GM21360 (cell line): Measurements from ENCODE around the gene NEB.
"Not testable (repeated sequence)": the region's sequence is repeated elsewhere in the genome, so short reads cannot be mapped to it uniquely, and the experiment has no call there.

Experiments used
- ATAC-seq: cut with Tn5 transposase; IDR thresholded peaks from one replicate; pipeline ENCODE4 v1.9.1; 2021; ENCODE audit warnings: mild to moderate bottlenecking, moderate library complexity; ENCODE audit not compliant: unreplicated experiment

The NEB gene

DNA sequence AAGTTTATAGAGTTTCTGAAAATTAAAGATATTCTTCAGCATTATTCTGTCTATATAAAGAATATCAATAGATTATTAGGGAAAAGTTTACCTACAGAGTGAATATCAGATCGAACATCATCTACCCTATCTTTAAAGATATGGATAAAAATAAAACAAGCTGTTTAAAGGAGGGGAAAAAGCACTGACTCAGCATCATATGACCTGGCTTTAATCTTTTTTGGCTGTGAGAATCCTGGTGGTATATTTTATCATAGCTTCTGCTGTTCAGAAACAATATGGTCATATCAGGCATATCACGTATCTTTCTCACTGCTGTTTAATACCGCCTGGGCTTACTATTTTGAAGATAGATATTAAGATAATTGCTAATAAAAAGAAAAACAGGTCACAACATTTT lies 80.2 kb downstream of the NEB start:
- no peak for ATAC-seq

DNA sequence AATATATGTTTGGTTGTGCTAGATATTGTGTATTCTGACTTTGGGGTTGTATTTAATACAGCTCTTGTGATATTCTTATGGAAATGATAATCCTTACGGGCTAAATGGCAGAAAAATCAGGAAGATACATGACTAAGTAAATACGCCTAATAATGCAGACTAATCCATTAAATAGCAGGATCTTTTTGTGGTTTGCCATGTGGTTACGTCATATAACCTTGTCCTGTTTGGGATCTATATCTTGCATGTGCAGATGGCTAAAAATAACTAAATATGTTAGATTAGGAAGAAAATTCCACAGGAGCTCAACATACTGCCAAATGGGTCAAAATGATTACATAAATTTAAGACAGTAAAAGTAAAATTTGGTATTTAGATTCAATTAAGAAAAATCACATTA lies 83.0 kb downstream of the NEB start:
- no peak for ATAC-seq

DNA sequence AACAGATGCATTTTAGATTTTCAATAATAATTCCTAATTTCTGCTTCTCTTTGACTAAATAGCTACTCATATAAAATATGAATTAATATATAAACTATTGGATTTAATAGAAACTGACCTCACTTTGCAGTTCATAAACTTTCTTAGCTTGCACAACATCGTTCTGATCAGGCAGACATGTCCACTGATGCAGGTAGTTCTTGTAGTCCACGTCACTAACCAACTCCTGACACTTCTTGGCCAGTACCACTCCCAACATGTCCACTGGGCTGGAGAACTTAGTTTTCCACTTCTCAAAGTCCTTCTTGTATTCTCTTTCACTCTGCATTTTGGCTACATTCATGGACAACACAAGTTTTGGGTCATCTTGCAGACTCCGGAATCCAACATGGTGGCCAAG lies 83.8 kb downstream of the NEB start:
- no peak for ATAC-seq

DNA sequence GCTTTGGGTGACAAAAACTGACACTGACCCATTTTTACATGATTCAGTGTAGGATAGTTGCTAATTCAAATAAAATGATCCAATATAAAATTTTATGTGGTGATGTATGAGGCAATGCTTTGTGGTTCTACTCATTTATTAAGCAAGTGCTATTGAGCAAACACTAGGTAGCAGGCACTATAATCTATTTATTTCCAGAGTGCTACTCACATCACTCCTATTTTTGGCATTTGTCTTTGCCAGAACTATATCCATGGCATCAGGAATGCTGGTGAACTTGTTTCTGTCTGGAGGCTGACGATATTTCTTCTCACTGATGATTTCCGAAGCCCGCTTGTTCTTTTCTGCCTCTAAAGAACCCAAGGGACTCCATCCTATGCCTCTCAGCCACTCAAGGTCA lies 84.3 kb downstream of the NEB start:
- ATAC-seq: no peak

DNA sequence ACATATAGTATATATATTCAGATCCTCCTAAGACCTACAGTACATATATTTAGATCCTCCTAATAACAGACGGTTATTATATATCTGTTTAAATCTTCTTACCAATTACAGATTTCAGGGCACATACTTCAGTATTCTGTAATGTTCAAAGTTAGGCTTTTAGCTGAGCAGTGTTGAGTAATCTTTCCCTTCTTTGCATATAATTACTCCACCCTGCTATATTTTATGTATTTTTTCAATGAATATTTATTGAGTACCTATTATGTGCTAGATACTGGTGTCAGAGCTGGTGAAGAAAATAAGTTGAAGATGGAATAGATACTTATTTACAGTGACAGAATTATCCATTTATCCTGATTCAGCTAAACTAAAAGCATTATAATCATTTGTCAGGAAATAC lies 84.9 kb downstream of the NEB start:
- ATAC-seq: no peak

DNA sequence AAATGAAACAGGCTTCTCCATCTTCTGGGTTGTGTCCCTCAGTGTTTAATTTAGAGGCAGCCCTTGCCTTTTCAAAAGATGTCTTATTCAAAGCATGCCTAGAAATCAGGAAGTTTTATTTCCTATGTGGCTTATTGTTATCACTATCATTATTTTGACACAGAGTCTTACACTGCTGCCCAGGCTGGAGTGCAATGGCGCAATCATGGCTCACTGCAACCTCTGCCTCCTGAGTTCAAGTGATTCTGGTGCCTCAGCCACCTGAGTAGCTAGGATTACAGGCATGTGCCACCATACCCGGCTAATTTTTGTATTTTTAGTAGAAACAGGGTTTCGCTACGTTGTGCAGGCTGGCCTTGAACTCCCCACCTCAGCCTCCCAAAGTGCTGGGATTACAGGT lies 87.8 kb downstream of the NEB start:
- ATAC-seq: not testable (repeated sequence)

DNA sequence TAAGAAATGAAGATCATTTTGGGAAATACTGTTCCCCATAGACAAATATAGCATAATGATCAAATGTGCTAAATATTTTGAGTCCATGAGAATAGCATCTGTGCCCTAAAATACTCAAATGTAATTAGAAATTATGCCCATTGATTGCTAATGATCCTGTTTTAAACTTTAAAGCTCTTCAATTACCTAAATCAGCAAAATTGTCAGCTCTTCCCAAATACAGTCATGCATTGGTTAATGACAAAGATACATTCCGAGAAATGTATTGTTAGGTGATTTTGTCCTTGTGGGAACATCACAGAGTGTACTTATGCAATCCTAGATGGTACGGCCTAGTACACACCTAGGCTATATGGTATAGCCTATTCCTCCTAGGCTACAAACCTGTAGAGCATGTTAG lies 89.7 kb downstream of the NEB start:
- ATAC-seq: no peak

DNA sequence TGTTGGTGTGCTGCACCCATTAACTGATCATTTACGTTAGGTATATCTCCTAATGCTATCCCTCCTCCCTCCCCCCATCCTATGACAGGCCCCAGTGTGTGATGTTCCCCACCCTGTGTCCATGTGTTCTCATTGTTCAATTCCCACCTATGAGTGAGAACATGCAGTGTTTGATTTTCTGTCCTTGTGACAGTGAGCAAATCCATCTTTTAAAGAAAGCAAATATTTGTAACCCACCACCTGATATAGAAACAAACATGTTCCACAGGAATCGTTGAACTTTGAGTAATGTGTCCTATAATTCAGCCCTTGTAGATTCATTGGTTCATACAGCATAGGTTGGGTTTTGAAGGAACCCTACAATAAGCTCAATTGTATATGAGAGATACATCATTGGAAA lies 92.4 kb downstream of the NEB start:
- ATAC-seq: not testable (repeated sequence)

DNA sequence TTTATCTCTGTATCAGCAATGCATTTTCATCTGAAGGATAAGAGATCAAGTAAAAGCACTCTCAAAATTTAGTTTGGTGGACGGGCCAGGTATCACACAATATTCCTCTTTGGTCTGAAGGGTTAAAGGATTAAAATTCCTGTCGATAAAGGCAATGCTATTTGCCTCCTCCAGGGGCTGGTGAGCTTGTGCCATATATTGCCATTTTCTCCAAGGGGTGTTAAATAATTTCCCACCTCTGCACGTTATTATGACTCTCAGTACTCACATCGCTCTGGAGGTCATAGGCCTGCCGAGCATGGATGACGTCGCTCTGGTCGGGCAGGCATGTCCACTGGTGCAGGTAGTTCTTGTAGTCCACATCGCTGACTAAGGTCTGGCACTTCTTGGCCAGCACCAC lies 94.2 kb downstream of the NEB start:
- no peak for ATAC-seq

DNA sequence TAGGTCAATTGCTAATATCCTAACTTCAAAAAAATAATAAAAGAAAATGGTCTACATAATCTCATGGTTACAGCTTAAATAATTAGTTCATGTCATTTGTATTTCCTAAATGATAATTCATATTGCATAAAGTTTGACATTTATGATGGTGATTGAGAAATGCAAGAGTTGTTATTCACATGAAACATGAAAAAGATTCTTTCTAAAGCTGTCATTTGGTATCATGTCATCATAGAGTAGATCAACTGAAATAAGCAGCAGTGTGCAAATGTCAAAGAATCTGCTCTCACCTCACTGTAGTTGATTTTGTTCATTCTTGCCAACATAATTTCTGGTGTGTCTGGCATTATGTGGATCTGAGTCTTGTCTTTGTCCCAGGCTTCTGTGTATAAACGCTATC lies 95.3 kb downstream of the NEB start:
- ATAC-seq: no peak

DNA sequence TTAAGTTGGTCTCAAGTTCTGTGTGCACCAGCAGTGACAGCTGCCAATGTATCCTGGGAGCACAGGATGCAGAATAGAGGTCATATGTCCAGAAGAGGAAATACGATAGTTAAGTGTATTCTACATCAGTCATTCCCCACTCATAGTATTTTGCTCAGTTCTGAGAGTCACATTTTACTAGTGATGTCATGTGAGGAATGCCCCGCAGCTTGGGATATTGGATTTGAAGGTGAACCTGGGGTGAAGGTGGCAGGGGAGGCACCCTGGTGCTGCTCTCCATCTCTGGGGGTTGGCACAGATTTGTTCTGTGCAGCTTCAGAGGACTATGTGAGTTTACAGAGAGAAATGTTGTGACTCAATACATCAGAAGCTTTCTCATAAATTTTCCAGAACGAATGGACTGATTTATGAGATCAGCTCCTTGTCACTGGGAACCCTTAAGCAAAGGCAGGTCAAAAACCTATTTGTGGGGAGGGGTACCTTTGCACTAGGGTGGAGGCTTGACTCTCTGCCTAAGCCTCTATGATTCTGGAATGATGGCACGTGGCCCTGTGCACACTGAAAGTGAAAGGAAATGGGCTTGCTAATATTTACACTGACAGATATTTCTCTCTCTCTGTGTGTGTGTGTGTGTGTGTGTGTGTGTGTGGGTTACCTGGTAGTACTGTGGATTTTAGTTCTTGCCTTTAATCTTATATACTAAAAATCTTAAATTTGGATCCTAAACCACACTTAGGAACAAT lies 95.9 kb downstream of the NEB start:
- ATAC-seq: peak; percentile 68

DNA sequence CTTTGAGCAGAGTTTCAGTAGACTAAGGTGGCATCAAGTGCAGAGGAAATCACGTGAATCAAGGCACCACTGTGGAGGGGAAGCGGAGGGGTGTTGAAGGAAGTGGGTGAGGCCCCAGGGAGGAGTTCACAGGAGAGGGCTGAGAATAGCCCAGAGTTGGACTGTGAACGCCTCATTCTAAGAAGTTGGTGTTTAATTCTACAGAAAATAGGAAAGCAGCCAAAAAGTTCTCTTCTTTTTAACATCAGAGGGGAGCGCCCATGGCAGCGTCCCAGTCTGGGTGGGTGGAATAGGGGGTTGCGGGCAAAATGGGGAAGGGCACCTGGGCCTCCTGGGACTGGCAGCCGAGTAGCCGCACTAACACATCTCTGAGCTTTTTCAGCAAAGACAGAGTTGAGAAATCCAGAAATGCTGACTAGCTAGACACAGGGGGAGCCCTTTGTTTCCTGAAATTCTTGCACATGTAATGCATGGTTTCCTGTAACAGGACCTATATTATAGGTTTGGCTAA lies 97.0 kb downstream of the NEB start:
- ATAC-seq: peak; percentile 42

DNA sequence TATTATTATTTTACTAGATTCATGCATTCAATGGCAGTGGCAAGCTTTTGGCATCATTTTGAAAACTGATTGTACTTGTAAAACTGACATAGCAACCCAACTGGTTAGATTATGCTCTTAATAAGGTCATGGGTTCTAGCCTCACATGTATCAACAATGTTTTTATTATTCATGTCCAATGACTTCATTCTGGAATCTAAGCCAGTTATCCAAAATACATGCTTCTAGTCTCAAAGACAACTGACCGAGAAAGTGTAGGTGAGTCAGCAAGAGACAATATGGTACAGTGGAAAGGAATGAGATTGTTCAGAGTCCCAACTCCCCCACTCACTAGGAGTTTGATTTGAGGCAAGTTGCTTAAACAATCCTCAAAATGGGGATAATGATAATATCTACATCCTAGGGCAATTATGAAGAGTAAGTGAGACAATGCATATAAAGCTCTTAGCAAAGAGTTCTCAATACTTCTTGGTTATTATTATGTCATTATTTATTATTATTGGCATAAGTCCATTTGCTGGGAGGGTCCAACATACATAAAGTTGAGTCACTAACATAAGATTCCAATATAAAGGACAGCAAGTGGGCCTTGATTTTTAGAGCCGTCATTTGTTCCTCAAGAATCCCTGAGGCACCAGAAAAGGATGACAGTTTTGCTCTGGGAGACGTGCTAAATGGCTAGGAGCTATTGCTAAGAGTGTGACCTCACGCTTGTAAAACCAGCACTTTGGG lies 99.4 kb downstream of the NEB start:
- ATAC-seq: no peak

DNA sequence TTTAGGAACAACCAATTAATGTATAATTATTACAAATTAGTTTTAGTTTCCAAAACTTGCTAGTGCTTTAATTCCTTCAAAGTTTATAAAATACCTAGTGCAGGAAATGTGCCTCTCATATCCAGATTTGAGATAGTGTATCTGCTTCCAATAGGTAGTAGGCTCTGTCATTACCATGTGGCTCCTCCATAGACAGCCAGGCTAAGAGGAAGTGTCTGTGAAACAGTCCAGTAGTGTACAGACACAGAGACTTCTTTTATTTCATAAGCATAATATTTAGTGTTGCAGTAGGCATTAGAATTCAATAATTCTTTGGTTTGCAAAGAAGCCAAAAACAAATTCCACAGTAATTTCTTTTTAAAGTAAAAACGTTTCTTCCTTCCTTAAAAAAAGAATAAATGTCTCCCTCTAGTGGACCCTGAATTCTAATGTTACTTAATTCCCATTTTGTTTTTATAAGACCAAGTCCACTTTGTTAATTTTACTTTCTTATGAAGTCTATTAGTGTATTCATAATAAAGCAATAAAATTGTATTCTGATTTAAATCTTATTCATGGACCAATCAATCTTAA lies 101.2 kb downstream of the NEB start:
- no peak for ATAC-seq

DNA sequence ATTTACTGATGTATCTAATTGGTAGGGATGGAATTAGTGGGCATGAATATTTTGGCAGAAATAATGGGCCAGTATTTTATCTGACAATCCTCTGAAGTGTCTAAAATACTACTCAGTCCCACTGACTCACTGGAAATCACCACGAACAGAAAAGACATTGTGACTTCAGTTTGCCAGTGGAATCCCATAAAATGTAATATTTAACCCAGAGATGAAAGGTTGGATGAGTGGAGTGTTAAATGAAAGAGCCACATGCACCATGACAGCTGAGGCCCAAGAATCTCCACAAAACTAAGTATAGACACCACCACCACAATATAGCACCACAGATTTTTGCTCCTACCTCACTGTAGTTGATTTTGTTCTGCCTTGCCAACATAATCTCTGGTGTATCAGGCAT lies 103.9 kb downstream of the NEB start:
- no peak for ATAC-seq

DNA sequence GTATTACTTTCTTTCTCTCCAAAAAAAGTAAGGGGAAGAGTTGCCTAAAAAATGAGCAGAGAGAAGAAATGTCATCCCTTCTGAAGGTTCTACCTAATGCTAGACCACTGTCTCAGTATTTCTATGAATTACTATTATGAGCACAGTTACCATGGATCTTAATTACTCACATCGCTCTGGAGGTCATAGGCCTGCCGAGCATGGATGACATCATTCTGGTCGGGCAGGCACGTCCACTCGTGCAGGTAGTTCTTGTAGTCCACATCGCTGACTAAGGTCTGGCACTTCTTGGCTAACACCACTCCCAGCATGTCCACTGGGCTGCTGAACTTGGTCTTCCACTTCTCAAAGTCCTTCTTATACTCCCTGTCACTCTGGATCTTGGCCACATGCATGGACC lies 106.9 kb downstream of the NEB start:
- ATAC-seq: no peak

DNA sequence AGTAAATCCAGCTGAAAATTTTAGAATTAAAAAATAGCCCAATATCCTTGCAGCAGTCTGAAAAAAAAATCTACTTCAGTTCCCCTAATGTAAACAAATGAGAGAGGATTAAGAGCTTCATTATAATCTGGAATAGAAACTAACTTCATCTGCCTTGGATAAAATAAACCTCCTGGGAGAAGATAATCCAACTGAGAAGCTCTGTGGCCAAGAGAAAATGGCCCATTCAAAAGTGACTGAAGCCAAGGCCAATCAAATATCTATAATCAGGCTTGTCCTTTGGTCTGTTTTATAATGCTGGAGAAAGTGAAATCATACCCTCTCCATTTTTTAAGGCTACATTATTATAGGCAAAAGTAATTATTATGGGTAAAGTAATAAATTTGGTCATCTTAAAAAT lies 110.0 kb downstream of the NEB start:
- ATAC-seq: no peak

DNA sequence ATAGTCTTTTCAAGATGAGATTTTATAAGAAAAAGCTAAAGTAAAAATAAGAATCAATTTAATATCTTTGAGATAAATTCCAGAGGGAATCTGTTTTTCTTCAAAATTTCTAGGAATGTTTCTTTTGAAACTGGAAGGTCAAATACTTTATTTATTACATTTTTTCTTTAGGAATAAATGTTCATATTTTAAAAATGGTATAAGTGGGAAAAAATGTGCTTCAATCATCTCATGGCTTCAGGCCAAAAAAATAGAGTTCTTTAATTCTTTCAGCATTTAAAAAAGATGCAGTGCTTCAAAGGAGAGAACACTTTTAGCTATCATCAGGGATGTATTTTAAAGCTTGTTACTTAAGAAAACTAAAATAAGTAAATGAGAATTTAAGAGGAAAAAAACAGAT lies 110.6 kb downstream of the NEB start:
- no peak for ATAC-seq

DNA sequence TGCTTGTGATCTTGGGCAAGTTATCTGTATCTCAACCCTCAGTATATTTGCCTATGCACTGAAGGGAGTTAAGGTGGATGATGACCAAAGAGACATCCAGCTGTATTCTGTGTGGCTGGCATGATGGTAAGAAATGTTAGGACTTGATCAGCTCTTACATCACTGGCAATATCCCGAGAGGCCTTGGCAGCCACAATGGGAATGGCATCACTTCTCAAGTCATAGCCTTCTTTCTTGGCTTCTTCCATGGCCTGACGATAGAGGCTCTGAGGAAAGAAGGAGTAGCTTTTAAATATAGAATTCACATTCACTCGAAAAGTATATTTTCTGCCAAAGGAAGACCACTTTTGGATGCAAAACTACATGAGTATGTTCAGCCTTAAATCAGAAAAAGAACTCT lies 113.5 kb downstream of the NEB start:
- ATAC-seq: no peak

DNA sequence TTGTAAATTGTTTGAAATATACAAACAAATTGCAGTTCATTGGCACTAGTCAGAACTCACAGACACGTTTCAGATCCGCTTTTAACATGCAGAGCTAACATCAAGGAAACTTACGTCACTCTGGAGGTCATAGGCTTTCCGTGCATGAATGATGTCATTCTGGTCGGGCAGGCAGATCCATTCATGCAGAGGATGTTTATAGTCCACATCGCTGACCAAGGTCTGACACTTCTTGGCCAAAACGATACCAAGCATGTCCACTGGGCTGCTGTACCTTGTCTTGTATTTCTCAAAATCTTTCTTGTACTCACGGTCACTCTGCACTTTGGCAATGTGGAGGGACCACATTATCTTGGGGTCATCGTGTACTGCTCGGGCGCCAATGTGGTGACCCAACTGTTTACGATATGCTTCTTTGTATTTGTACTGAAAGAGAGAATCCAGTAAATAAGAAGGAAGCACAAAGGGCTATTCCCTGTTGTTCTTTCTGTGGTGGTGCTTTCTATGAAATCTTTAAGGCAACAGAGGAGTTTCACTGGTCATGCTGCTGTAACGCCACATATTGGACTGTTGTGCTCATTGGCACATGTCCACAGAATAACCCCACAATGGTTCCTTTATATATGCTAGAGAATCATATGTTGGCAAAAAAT lies 114.8 kb downstream of the NEB start:
- ATAC-seq: no peak

DNA sequence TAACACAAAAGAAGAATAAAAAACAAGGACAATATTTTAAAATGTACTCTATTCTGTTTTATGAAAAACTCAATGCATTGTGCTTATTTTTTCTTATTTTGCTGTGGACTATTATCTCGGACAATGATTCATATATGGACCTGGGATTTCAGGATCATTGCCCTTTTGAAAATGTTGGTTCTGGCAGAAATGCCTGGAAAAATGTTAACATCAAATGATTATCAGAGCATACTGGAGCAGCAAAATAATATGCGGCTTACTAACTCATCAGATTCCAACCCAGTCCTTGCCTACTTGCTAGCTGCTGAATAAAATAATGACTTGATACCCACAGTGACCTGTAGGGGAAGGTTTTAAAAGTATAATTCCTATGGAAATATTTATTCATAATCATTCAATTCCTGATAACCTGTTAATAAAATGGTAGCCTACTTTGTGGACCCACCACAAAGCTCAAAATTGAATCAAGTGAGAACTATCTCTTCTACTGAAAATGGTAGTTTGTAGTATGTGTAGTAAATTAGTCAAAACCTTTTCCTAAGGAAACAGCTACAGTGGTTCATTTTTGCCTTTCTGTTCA lies 117.4 kb downstream of the NEB start:
- no peak for ATAC-seq
